ENCODE measurements around the gene ALOX5AP.
A peak's percentile ranks its signal among the peaks of the same experiment; 100 is the strongest.

The ALOX5AP gene

DNA sequence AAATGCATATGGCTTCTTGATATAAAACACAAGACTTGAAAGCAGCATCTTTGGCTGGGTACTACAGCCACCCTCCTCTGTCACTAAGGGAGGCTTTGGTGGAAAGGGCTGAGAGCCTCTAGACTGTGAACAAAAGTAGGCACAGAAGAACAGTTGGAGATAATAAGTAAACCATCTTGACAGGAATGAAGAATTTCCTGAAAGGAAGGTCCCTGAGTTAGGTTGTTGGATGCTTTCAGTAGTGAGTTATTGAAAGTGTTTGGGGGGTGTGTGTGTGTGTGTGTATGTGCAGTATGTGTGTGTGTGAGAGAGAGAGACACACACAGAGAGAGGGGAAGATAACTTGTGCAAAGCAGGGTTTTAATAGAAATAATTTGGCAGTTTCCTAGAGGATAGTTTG, 38.2 kb downstream of the ALOX5AP start:
- no peak for DNase-seq

DNA sequence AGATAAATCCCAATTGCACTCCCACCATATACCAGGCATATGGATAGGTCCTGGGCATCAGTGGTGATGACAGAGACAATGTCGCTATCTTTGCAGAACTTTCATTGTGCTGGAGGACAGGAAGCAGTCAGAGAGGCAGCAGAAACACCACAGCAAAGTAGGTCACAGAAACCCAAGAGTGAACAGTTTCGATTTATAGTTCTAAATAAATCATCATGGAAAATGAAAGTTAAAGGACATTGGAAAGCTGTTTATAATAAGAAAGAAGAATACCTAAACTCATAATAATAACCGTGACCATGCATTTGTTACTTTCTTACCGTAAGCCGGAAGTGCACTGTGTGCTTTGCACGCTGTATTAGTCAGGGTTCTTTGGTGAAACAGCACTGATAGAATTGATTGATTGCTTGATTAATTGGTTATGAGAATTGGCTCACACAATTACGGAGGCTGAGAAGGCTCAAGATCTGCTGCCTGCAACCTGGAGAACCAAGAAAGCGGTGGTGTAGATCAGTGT, 38.9 kb downstream of the ALOX5AP start:
- no peak for DNase-seq

DNA sequence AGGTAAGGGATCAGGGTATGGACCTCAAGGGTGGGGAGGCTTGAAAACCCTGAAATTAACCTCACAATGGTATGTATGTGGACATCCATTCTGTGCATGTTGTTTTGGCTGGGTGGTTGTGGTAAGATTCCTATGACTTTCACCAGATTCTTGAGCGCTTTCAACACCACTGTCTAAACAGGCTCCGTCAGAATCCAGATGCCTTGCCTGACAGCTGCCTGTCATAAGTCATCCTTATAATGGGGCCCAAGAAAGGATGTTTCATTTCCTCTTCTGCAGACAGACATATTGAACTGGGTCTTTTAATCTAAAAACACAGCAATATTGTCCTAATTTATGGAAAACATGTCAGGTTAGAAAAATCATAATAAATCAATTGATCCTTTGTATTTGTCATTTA, 41.3 kb downstream of the ALOX5AP start:
- DNase-seq, result no peak

DNA sequence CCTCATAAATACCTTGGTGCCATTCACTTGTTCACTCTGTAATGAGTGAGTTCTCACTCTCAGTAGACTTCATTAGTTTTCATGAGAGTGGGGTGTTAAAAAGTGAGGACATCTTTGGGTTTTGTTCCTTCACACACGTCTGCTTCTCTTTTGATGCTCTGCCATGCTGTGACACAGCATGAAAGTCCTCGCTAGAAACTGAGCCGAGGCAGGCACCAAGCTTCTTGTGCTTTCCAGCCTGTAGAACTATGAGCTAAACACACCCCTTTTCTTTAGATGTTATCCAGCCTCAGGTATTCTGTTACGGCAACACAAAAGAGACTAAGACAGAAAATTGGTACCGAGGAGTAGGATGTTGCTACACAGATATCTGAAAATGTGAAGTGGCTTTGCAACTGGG, 43.7 kb downstream of the ALOX5AP start:
- no peak for DNase-seq

DNA sequence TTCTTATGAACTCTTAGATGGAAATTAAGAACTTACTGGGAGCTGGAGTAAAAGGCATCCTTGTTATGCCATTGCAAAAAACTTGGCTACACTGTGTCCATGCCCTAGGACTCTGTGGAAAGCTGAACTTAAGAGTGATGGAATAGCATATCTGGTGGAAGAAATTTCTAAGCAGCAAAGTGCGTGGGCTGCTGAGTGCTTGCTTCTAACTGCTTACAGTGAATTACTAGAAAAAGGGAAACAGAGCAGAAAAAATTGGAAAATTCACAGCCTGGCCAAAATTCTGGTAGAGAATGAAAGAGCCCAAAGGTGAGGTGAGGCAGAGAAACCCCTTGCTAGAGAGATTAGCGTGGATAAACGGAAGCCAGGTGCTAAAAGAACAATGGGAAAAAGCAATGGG, 44.3 kb downstream of the ALOX5AP start:
- DNase-seq, result no peak

DNA sequence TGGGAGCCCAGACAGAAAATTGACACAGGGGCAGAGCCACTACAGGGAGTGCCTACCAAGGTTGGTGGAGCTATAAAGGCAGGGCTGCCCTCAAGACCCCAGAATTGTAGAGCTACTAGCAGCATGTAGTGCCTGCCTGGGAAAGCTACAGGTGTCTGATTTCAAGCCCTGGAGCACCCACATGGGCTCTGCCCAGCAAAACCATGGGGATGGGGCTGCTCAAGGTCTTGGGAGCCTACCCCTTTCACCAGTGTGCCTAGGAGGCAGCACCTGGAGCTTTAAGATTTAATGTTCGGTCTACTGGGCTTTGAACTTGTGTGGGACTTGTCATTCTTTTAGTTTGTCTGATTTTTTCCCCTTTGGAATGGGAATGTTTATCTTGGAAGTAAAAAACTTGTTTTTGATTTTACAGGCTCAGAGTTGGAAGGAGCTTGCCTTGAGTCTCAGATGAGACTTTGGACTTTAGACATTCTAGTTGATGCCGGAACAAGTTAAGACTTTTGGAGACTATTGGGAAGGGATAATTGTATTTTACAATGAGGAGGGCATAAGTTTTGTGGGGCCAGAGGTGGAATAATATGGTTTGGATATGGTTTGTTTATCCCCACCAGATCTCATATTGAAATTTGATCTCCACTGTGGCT, 45.1 kb downstream of the ALOX5AP start:
- no peak for DNase-seq

DNA sequence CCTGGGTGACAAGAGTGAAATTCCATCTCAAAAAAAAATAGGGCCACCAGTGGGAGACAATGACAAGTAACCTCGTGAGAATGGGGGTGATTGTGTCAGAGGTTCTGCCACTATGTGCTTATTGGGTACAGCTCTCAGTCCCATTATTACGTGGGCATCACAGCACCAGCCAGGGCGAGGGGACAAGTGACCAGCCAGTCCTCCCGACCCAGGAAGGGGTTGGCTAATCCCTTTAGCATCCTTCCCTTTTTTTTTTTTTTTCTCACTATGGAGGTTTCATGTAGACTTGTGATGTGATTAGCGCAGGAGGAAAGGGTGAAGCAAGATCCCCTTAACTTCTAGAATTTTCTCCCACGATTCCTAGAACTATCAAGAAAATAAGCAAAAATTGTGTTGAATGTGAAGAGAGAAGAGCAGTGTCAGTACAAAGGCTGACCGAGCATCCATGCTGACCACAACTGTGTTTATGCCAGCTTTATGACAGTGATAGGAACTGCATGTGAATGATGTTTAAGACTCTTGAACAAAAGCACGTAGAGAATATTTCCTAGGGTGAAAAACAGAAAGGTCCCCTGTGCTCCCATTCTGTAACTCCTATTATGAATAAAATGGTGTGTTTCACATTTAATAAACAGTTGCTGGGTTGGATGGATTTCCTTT, 50.0 kb downstream of the ALOX5AP start:
- DNase-seq, result peak; percentile 76

DNA sequence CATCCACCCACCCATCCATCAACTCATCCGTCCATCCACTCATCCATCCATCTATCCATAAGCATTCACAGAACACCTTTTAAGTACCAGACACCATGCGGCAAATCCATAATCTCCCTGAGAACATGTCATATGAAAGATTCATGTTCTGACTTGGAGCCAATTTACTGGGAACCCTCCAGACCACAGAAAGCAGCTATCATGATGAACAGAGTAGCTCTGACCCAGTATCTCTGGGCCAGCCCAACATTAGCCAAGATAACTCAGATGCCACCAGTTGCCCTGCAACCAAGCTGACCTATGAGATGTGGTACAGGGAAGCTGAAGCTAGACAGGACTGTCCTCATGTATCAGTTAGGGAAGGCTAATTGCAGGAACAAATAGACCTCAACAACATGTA, 51.3 kb downstream of the ALOX5AP start:
- no peak for DNase-seq

DNA sequence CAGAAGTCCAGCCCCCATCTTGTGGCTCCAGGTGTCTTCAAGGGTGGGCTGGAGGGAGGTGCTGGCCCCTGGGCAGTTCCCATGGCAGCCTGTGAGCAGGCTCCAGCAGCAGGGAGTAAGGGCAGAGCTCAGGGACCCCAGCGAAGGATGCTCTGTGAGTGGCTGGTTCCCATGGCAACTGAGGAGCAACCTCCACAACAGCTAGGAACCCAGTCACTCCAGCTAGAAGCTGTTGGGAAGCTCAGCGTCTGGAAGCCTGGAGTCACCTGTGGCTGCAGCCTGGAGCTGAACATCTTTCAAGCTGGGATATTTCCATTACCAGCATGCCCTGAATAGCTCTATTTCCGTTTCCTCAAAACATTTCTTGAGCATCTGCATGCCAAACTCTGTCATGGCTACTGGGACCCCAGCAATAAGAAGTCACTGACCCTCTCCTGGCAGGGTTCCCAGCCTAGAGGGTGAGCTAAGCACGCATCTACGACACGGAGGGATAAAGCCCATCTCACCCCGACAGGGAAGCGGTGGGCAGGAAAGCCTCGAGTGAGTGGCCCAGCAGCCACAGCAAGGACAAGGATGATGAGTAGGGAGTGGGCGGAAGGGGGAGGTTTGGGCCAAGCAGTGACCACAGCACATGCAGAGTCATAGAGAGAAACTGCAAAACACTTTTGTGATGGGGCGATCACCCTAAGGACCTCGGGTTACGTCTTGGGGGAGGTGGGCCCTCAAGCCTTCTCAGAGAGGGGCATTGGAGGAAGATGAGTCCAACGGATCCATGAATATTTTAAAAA, 52.6 kb downstream of the ALOX5AP start:
- DNase-seq, result no peak

DNA sequence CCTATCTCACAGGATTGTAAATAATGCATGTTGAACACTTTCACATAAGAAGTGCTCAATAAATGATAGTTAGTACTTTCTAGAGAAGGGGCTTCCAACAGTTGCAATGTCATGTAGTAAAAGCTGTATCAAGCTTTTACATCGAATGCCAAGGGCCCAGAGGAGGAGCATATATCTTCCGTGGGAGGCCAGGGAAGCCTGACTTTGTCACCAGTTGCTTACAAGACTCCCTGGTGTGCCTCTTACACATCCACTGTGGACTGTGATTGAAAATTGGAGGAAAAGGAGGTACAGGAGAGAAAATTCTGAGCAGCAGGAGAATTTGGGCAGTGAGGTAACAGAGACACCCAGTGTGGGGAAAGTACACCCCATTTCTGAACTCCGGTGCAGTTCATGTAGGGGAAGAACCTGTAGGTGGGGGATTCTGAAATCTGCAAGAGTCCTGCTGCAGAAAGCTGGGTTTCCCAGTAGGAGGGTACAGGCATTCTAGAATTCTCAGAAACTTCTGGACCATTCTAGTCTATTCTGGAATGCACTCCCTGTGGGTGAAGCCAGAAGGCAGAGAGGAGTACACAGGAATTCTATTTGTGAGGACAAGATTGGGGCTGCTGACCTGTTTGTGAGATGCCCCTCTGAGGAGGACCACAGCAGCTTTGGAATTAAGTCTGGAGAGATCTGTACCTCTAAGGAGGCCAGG, 54.0 kb downstream of the ALOX5AP start:
- DNase-seq, result no peak

DNA sequence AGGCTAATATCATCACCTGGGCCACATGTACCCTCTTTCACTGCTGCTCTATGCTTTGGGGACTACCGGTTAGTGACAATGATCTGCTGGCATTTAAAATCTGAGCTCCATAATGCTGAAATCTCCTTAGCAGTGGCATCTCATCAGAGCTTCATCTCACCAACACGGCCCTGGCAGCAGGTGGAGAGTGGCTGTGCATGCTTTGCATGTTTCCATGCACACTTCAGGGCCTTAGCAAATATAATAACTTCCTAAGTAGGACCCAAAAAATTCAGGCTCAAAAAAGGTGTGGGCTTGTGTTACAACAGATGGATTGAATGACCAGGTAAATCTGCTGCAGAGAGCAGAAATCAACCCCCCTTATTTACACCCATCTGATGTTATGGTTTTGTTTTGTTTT, 55.2 kb downstream of the ALOX5AP start:
- DNase-seq, result no peak

DNA sequence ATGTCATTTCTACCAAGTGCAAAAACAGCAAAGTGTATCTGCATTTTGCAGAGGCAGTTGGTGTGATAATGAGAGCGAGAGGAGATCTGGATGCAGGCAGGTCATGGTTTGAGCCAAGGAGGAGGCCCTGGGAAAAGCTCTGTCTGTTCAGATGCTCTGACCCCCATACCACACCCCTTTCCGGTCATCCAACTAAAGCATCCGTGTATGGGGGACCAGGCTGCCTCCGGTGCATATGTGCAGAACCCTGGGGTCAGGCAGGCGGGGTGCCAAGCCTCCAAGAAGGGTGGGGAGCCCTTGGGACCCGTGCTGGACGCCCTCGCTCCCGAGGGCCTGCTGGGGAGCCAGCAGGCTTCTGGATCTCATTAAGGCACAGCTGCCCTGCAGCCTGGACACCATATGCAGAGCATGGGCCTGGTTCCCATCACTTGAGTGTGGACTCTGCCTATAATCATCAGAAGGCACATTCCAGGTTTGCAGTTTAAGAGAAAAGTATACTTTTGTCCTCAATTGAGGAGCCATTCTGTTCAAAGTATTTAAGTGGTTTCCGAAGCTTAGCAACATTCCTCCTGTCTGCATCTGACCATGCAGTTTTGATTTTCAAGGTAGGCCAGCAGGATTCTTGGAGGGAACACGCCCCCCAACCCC, 56.1 kb downstream of the ALOX5AP start:
- DNase-seq, result no peak

DNA sequence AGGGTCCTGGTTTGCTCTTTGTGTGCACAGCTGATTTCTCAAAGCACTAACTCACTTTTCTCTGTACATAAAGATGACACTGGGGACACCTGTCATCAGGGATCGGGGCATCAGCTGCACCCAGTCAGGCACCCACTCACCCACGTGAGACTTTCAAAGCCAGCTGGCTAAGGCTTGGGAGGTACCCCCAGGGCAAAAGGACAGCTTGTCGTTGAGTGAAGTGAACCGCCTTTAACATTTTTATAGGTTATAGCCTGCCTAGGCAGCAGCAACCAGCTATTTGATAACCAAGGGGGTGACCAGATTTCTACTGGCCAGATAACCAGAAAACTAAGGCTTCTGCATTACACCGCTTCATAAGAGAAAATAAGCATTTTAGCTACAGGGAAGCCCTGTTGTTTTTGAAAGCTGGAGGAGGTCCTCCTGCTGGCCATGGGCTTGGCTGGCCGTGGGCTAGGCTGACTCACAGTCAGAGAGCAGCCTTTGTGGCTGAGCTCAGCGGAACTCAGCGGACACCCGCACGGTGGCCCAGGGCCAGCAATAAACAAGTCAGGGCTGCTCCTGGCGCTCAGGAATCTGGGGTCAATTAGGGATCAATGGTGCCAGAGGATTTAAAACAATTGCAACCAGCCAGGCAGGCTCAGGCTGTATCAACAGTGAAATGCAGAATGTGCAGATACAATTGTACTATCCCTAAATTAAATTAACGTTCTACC, 57.1 kb downstream of the ALOX5AP start:
- no peak for DNase-seq

DNA sequence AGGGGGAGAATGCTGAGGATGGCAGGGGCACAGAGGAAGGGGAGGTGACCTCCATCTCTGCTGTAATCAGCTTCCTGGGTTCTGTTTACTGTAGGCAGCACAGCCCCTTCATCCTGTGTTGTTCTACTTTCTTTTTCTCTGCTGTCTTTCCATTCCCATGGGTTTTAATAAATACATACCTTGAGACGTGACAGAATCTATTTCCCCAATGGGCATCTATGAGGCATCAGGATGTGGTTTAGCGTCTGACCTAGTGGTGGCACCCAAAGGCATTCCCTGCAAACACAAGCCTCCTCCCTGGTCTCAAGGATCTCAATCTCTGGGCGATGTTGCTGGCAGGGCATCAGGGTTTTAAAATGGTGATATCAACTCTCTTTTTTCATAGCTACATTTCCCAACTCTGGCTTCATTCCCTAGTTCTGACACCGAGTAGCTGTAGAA, 60.8 kb downstream of the ALOX5AP start:
- no peak for DNase-seq

DNA sequence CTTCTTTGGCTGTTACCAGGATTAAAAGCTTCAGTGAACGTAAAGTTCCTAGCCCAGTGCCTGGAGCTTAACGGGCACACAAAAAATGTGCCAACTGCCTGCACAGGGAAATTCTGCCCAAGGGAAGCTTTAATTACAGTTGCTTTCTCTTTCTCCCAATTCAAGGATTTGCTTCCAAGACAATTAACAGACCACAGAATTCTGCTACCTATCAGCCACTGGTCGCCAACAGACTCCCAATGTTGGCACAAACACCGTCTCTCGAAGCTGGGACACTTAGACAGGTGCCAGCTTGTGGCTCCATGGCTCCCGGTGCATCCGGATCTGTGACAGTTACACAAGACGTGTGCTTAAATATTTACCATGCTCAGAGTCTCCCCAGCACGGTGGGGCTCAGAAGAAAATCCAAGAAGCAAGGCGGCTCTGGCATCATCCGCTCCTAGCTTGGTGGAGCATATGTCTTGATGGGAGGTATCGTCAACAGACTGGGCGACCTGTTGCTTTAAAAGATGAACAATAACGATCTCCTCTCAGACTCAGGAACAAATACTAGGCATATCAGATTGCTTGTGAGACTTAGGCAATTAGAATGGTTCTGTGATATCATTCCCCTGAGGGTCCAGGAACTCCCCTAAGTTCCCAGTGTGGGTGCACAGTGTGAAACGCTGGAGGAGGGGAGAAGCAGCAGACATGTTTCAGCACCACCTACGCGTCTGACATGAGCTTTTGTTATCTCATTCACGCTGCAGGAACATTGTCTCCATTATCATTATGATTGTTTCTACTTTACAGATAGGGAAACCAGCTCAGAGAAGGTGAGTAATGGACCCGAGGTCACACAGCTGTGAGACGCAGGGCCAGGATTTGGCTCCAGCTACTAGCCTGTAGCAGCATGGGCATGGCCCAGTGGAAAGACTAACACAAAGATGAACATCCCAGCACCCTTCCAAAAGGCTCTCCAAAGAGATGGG, 61.6 kb downstream of the ALOX5AP start:
- no peak for DNase-seq

DNA sequence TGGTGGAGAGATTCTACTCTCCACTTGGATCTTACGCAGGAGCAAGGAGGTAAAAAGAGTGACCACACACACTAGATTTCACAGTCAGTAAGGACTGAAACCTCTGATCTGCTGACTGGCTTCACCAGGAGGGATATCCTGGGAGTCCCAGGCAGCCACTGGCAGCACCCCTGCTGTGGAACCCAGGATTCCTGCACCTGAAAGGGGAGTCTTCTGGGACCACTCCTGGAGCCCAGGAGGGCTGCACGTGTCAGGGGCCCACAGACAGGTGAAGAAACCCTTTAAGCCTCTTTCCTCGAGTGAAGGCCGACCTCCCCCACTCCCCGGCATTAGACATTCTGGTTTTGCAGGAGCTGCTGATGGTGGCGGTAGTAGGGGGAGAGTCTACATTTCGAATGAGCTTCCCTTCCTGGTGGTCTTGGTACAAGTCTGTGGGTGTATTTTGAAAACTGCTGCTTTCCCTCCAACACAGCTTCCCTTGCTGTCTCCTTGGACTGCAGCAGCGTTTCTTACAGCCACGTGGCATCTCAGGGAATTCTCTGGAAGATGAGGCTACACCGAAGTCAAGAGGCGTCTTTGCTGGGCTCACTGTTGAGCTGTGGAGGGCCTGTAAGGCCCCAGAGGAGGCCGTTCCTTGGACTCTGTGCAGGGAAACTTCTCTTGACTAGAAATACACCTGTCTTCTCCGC, 62.6 kb downstream of the ALOX5AP start:
- no peak for DNase-seq

DNA sequence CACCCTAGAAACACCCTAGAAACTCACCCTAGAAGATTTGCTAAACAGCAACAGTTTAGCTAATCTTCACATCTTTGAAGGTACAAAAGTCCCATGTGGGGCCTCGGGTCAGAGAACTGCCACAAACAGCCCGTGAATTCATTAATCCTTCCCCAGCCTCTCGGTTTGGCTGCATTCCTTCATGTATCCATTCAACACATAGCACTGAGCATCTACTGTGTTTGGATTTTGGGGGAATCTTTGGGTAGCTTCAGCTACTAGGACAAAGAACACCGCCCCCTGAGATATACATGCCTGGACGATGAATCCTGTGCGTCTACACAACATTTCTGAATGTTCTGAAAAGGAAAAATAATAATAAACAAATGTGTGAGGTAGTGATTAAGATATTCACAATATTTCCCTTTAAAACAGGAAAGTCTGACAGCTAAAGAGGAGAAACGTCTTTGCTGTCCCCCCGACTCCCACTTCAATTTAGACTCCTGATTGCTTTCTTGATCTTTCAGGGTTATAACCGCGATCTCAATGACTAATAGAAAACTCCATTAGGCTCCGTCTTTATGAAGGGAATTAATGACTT, 63.5 kb downstream of the ALOX5AP start:
- no peak for DNase-seq

DNA sequence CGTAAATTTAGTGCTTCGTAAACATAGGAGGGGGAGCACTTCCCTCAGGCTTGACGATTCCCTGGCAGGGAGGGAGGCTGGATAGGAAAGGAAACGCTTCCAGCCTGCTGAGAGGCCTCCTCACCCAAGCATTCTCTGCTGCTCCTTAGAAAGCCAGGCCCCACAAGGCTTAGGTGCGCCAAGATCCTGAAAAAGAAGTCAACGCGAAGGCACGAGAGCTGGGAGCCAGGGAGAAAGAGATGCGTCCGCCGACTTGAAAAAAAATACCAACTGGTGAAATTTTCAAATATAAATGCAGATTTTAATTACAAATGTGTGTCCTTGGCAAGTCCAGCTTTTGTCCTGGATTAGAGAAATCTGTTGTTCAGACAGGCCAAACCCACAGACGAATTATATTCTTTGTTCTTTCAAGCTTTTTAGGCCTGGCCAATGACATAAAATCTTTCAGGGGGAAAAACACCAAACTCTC, 64.0 kb downstream of the ALOX5AP start:
- no peak for DNase-seq

DNA sequence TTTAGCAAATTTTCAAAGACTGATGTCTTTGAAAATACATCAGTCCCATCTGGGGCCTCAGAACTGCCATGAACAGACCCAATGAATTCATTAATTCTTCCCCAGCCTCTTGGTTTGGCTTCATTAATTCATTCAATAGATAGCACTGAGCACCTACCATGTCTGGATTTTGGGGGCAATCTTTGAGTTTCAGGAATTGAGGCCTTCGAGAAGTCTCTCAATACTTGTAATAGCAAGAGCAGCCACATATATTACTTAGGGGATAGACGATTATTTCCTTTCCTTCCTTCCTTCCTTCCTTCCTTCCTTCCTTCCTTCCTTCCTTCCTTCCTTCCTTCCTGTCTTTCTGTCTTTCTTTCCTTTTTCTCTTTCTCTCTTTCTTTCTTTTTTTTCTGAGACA, 64.8 kb downstream of the ALOX5AP start:
- no peak for DNase-seq

DNA sequence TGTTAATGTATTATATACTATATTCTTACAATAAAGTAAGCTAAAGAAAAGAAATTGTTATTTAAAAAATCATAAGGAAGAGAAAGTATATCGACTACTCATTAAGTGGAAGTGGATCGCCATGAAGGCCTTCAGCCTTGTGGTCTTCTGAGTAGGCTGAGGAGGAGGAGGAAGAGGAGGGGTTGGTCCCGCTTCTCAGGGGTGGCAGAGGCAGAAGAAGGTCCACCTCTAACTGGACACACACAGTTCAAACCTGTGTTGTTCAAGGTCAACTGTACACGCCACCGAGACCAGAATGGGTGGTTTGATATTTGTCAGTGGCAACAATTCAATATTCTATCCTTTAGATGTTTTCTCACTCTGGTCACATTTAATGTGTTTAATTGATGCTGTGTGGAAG, 67.2 kb downstream of the ALOX5AP start:
- DNase-seq, result no peak

All from CD4-positive, alpha-beta T cell treated with Interleukin-15 for 1 hour (primary cell).